Neural progenitor cell (in vitro differentiated cells): Measurements from ENCODE around the gene NAP1L4. TPM values are rescaled to one million over a fixed set of nuclear protein-coding genes. Genes with fewer than 3 reads are reported as not detected.

ENCODE experiments used
- DNase-seq: peaks from one replicate; pipeline ENCODE4 v3.0.0-alpha.2; 2016; ENCODE audit warnings: low spot score
- H2AFZ ChIP-seq: fragments of 200-600 bp; sonication (generic); replicated peaks from 2 replicates; pipeline ENCODE4 v1.6.1; 2016; ENCODE audit warnings: antibody characterized with exemption
- H3F3A ChIP-seq: fragments of 200-600 bp; sonication (generic); 2 replicates; pipeline ENCODE4 v1.6.1; 2016; ENCODE audit warnings: antibody characterized with exemption, low read depth
- H3K27ac ChIP-seq: fragments of 200-600 bp; sonication (generic); 2 replicates; pipeline ENCODE4 v1.5.1; 2016; ENCODE audit warnings: mild to moderate bottlenecking
- H3K27me3 ChIP-seq: fragments of 200-600 bp; sonication (generic); 2 replicates; pipeline ENCODE4 v1.6.1; 2016; ENCODE audit warnings: mild to moderate bottlenecking, moderate library complexity
- H3K36me3 ChIP-seq: fragments of 200-600 bp; sonication (generic); 2 replicates; pipeline ENCODE4 v1.5.1; 2016
- H3K4me1 ChIP-seq: fragments of 200-600 bp; sonication (generic); 2 replicates; pipeline ENCODE4 v1.6.1; 2016; ENCODE audit warnings: mixed run types
- H3K4me2 ChIP-seq: fragments of 200-600 bp; sonication (generic); 2 replicates; pipeline ENCODE4 v1.6.1; 2016
- H3K4me3 ChIP-seq: fragments of 200-600 bp; sonication (generic); 2 replicates; pipeline ENCODE4 v1.5.1; 2016
- H3K79me2 ChIP-seq: fragments of 200-600 bp; sonication (generic); 2 replicates; pipeline ENCODE4 v1.6.1; 2016; ENCODE audit warnings: low read depth
- H3K9ac ChIP-seq: fragments of 200-600 bp; sonication (generic); 2 replicates; pipeline ENCODE4 v1.6.1; 2016
- H3K9me3 ChIP-seq: fragments of 200-600 bp; sonication (generic); 2 replicates; pipeline ENCODE4 v1.5.1; 2016; ENCODE audit warnings: low read depth
- H4K20me1 ChIP-seq: fragments of 200-600 bp; sonication (generic); 2 replicates; pipeline ENCODE4 v1.6.1; 2016; ENCODE audit warnings: low read depth
- H3K27ac Mint-ChIP-seq: 3 replicates; pipeline ENCODE4 v1.8.0; 2021; ENCODE audit warnings: mixed read lengths
- H3K27me3 Mint-ChIP-seq: 2 replicates; pipeline ENCODE4 v1.8.0; 2022; ENCODE audit warnings: low read depth, mild to moderate bottlenecking, inconsistent platforms, moderate library complexity, mixed read lengths; ENCODE audit not compliant: insufficient read depth
- H3K36me3 Mint-ChIP-seq: 3 replicates; pipeline ENCODE4 v1.8.0; 2021; ENCODE audit warnings: mixed read lengths
- H3K4me1 Mint-ChIP-seq: 3 replicates; pipeline ENCODE4 v1.8.0; 2021; ENCODE audit warnings: mixed read lengths
- H3K4me3 Mint-ChIP-seq: 3 replicates; pipeline ENCODE4 v1.8.0; 2021; ENCODE audit warnings: mild to moderate bottlenecking, moderate library complexity, mixed read lengths
- H3K9me3 Mint-ChIP-seq: 3 replicates; pipeline ENCODE4 v1.8.0; 2020; ENCODE audit warnings: mixed read lengths
- EZH2 ChIP-seq: fragments of 200-600 bp; sonication (generic); IDR thresholded peaks from 2 replicates; pipeline ENCODE4 v1.6.1; 2017; ENCODE audit warnings: antibody characterized with exemption, mild to moderate bottlenecking, moderate library complexity
- EZH2phosphoT487 ChIP-seq: fragments of 200-600 bp; sonication (generic); IDR thresholded peaks from 2 replicates; pipeline ENCODE4 v1.6.1; 2017; ENCODE audit warnings: antibody characterized with exemption
- total RNA-seq: library from RNA; depleted of rRNA; stranded (reverse); fragments of >200 nt; gene quantifications from 2 replicates; pipeline ENCODE4 v1.2.3, GENCODE V29; 2015; ENCODE audit warnings: low replicate concordance
- TF ChIP-seq, protein P1 (sequence below): fragments of 200-600 bp; sonication (generic); IDR thresholded peaks from 2 replicates; pipeline ENCODE4 v1.5.1; 2017; ENCODE audit warnings: antibody characterized with exemption, mild to moderate bottlenecking

The NAP1L4 gene
- total RNA-seq, 1 donor from 2014 or later = 191 TPM

DNA sequence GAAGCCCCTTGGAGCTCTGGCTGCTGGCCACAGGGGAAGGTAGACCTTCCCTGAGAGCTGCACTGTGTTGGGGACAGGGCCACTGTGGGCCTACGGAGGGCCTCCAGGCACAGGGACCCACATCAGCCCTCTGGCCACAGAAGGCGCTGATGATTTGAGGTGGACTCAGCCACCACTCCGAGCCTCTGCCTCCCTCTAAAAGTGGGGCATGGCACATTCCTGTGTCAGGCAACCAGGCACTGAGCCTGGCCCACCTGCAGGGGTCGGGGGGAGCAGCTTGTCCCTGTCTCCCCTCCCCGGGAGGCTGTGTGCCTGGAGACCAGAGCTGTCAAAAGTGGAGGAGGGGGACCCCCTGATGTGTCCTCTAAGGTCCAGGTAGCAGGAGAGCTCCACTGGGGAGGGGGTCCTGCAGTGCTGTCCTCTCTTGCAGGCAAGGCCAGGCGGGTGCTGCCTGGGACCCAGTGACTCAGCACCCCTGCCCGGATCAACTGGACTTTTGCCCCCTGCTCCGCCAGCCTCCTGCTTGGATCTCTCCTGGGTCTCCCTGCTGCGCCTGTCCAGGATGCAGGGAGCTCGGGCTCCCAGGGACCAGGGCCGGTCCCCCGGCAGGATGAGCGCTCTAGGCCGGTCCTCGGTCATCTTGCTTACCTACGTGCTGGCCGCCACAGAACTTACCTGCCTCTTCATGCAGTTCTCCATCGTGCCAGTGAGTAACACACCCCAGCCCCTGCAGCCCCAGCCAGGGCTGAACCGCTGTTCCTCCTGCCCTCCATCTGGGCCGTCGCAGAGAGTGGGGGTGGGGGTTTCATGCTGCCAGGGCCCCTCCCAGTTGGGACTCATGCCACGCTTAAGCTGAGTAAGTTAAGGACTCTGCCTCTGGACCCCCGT is 89.1 kb downstream of the NAP1L4 start:
- Histone ChIP-seq H3K4me2 (peak overlapping the region; percentile 87), H3K36me3 (no peaks in the 10 kb centered on the region), H3K4me3 (peak overlapping the region; percentile 59), H3F3A (no peaks in the 10 kb centered on the region), H2AFZ (no peak overlapping the region), H3K4me1 (peaks cover 8% of the 10 kb centered on the region), H3K27me3 (peaks cover 13% of the 10 kb centered on the region), H4K20me1 (no peaks in the 10 kb centered on the region), H3K27ac (no peak overlapping the region), H3K9me3 (no peaks in the 10 kb centered on the region), H3K79me2 (no peaks in the 10 kb centered on the region), H3K9ac (no peak overlapping the region)
- no peak overlapping the region for H3K27ac Mint-ChIP-seq
- DNase-seq = peak; percentile 29
- TF ChIP-seq EZH2phosphoT487 (no peak), EZH2 (no peak)
- TF ChIP-seq, protein P1, sequence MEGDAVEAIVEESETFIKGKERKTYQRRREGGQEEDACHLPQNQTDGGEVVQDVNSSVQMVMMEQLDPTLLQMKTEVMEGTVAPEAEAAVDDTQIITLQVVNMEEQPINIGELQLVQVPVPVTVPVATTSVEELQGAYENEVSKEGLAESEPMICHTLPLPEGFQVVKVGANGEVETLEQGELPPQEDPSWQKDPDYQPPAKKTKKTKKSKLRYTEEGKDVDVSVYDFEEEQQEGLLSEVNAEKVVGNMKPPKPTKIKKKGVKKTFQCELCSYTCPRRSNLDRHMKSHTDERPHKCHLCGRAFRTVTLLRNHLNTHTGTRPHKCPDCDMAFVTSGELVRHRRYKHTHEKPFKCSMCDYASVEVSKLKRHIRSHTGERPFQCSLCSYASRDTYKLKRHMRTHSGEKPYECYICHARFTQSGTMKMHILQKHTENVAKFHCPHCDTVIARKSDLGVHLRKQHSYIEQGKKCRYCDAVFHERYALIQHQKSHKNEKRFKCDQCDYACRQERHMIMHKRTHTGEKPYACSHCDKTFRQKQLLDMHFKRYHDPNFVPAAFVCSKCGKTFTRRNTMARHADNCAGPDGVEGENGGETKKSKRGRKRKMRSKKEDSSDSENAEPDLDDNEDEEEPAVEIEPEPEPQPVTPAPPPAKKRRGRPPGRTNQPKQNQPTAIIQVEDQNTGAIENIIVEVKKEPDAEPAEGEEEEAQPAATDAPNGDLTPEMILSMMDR = no peak
- no peaks in the 10 kb centered on the region for H3K36me3 Mint-ChIP-seq
- H3K27me3 Mint-ChIP-seq = peaks cover 14% of the 10 kb centered on the region
- H3K9me3 Mint-ChIP-seq = peaks cover 4% of the 10 kb centered on the region
- peak overlapping the region; percentile 78 for H3K4me3 Mint-ChIP-seq
- peaks cover 22% of the 10 kb centered on the region for H3K4me1 Mint-ChIP-seq

DNA sequence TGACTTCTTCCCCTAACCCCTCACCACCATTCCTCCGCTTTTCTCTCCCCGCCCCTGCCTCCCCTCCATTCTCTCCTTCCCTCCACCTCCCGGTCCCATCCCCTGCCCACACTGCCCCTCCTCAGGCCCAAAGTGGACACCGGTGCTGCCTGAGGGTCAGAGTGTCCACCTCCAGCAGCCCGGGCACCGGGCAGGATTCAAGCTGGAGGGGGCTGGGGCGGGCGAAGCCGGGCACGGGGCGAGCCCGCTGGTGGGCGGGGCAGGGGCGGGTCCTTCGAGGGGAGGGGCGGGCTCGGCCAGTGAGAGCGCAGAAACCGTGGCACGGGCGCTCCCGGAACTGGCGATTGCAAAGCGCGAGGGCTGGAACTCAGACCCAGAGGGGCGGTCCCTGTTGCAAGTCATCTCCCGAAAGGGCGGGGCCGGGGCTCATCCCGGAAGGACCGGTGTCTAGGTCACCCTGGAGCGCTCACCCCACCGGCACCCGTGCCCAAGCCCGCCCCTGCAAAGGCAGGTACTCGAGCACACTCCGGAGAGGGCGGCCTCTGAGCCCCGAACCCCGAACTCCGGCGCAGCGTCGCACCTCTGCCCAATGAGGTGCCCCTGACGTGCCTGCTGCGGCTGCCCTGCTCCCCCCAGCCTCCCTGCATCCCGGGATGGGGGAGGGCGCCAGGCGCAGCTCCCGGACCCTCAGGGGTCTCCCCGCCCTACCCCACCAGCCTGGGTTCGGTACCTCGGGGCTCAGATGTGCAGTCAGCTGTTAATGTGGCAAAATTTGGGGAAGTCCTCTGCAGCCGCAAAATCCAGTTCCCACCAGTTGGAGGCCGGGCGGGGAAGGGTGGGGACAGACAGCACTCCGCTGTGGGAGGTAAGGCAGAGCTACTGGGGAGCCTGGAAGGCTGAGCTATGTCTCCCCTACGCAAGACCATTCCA is 90.0 kb downstream of the NAP1L4 start:
- Histone ChIP-seq H3K9ac (no peak overlapping the region), H3K27ac (no peak overlapping the region)
- TF ChIP-seq EZH2phosphoT487 (no peak), EZH2 (no peak)
- TF ChIP-seq, protein P1 = no peak

DNA sequence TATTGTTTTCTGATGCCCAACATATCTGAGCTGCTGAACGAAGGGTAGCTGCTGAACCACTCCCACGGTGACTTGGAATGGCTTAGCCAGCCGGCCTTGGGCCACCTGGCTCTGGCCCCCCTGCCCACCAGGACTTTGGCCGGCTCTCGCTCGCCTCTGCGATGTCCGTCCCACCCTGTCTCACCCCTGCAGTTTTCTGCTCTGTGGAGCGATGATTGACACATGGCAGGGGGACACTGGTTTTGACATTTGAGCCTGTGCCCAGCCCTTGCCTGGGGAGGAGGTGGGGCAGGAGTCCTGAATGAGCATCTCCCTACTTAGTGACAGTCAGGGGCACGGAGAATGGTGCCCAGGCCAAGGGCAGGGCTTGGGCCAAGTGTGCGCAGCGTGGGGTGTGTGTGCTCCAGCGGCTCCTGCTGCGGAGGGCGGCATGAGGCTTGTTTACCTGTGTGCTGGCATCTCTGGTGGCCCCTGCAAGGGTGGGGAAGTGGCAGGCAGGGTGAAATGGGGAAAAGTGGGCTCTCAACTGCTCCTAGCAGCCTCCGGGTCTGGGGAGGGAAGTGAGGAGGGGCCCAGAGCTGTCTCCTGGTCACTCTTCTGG is 90.8 kb downstream of the NAP1L4 start:
- peaks cover 17% of the 10 kb centered on the region for H3K27me3 Mint-ChIP-seq
- Histone ChIP-seq H3K4me1 (peaks cover 8% of the 10 kb centered on the region), H4K20me1 (no peaks in the 10 kb centered on the region), H3K9ac (no peak overlapping the region), H3K4me2 (peak overlapping the region; percentile 87), H3K27ac (no peak overlapping the region), H2AFZ (peak overlapping the region; percentile 65), H3K4me3 (peak overlapping the region; percentile 59), H3K27me3 (peaks cover 13% of the 10 kb centered on the region), H3F3A (no peaks in the 10 kb centered on the region), H3K79me2 (no peaks in the 10 kb centered on the region), H3K9me3 (no peaks in the 10 kb centered on the region), H3K36me3 (no peaks in the 10 kb centered on the region)
- no peak overlapping the region for H3K27ac Mint-ChIP-seq
- peak overlapping the region; percentile 68 for H3K4me3 Mint-ChIP-seq
- peaks cover 22% of the 10 kb centered on the region for H3K4me1 Mint-ChIP-seq
- TF ChIP-seq EZH2 = no peak
- TF ChIP-seq EZH2phosphoT487 = no peak
- TF ChIP-seq, protein P1 = no peak
- DNase-seq = no peak
- H3K36me3 Mint-ChIP-seq = no peaks in the 10 kb centered on the region
- H3K9me3 Mint-ChIP-seq = peaks cover under 1% of the 10 kb centered on the region

More for the DNA sequence above, 90.0 kb downstream of the NAP1L4 start:
- Histone ChIP-seq H3K4me3 (peak overlapping the region; percentile 59), H3K4me2 (peak overlapping the region; percentile 87), H3F3A (no peaks in the 10 kb centered on the region), H4K20me1 (no peaks in the 10 kb centered on the region), H2AFZ (peak overlapping the region; percentile 67), H3K9me3 (no peaks in the 10 kb centered on the region), H3K36me3 (no peaks in the 10 kb centered on the region), H3K79me2 (no peaks in the 10 kb centered on the region), H3K27me3 (peaks cover 13% of the 10 kb centered on the region), H3K4me1 (peaks cover 8% of the 10 kb centered on the region)
- Mint-ChIP-seq H3K27ac (no peak overlapping the region), H3K9me3 (peaks cover 4% of the 10 kb centered on the region), H3K4me1 (peaks cover 22% of the 10 kb centered on the region), H3K36me3 (no peaks in the 10 kb centered on the region), H3K4me3 (peak overlapping the region; percentile 79), H3K27me3 (peaks cover 17% of the 10 kb centered on the region)
- DNase-seq = peak; percentile 94
